ENCODE data around the gene ST6GALNAC3. TPM values are rescaled to one million over a fixed set of nuclear protein-coding genes. Genes with fewer than 3 reads are reported as not detected.
"Not testable (repeated sequence)": the region's sequence is repeated elsewhere in the genome, so short reads cannot be mapped to it uniquely, and the experiment has no call there.

The ST6GALNAC3 gene
- polyA plus RNA-seq, 1 experiment, result 0.05 TPM

DNA sequence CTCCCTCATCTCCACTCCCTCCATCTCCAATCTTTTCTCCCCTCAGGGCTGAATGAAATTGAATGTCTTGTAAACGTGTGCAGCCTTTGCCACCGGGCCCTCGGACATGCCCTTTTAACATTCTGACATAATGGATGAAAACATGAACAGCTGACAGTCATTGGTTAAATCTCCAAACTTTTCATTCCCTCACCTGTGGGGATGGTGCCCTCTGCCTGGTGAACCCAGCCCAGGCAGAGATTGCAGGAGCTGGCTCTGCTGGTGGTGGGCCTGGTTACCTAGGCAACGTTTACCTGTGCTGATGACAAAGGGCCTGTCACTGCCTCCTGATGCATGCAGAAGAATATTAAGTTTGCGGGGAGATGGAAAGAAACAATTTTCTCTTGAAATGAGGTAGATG lies 21.3 kb downstream of the ST6GALNAC3 start:
- TF ChIP-seq, protein P1, sequence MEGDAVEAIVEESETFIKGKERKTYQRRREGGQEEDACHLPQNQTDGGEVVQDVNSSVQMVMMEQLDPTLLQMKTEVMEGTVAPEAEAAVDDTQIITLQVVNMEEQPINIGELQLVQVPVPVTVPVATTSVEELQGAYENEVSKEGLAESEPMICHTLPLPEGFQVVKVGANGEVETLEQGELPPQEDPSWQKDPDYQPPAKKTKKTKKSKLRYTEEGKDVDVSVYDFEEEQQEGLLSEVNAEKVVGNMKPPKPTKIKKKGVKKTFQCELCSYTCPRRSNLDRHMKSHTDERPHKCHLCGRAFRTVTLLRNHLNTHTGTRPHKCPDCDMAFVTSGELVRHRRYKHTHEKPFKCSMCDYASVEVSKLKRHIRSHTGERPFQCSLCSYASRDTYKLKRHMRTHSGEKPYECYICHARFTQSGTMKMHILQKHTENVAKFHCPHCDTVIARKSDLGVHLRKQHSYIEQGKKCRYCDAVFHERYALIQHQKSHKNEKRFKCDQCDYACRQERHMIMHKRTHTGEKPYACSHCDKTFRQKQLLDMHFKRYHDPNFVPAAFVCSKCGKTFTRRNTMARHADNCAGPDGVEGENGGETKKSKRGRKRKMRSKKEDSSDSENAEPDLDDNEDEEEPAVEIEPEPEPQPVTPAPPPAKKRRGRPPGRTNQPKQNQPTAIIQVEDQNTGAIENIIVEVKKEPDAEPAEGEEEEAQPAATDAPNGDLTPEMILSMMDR (IDR thresholded peaks at IDR 0.05; ENCODE audit: insufficient read depth, low read depth, low read length), result no peak
- H3K27me3 ChIP-seq (ENCODE audit: control insufficient read depth, insufficient read depth, low read length), result no peaks in the 10 kb centered on the region
- no peak for DNase-seq (ENCODE audit: low read depth)
- H3K4me3 ChIP-seq (ENCODE audit: low read depth, low read length), result no peak overlapping the region
- CTCF ChIA-PET, result interaction anchor here (0.6 to 0.7 kb wide), 2 partner anchors 650 to 664 kb away, joined by 3 read pairs; no protein-coding TSS in a partner anchor
- H3K36me3 ChIP-seq (ENCODE audit: control insufficient read depth, insufficient read depth, low read length), result no peaks in the 10 kb centered on the region
- POLR2A ChIA-PET, result no interaction called here

DNA sequence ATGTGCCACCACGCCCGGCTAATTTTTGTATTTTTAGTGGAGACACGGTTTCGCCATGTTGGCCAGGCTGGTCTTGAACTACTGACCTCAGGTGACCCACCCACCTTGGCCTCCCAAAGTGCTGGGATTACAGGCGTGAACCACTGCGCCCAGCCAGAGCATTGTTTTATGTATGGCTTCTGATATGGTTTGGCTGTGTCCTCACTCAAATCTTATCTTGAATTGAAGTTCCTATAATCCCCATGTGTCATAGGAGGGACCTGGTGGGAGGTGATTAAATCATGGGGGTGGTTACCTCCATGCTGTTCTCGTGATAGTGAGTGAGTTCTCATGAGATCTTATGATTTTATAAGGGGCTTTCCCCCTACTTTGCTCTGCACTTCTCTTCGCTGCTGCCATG lies 22.5 kb downstream of the ST6GALNAC3 start:
- POLR2A ChIA-PET; CTCF ChIA-PET; H3K4me3 ChIP-seq (ENCODE audit: low read depth, low read length); H3K27me3 ChIP-seq (ENCODE audit: control insufficient read depth, insufficient read depth, low read length); H3K36me3 ChIP-seq (ENCODE audit: control insufficient read depth, insufficient read depth, low read length); DNase-seq (ENCODE audit: low read depth): not testable (repeated sequence)

DNA sequence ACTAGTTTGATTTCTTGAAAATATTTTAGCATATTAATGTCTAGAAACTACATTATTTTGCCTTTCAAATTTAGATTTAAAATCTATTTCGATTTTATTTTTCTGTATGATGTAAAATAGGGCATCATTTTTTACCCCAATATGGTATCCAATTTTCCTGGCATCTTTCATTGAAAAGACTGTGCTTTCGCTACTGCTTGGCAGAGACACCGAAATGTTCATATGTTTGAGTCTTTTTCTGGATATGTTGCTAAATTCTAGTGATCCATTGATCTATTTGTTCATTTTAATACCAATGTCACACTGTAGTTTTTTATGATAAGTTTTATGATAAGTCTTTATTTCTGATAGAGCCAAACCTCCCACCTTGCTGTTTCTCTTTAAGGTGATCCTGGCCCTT lies 24.3 kb downstream of the ST6GALNAC3 start:
- ChIA-PET CTCF (no interaction called here), POLR2A (no interaction called here)
- Histone ChIP-seq H3K36me3 (ENCODE audit: control insufficient read depth, insufficient read depth, low read length) (no peaks in the 10 kb centered on the region), H3K27me3 (ENCODE audit: control insufficient read depth, insufficient read depth, low read length) (no peaks in the 10 kb centered on the region), H3K4me3 (ENCODE audit: low read depth, low read length) (no peak overlapping the region)
- TF ChIP-seq, protein P1 (IDR thresholded peaks at IDR 0.05; ENCODE audit: insufficient read depth, low read depth, low read length), result no peak
- DNase-seq (ENCODE audit: low read depth), result no peak

- ChIA-PET POLR2A (no interaction called here), CTCF (no interaction called here)
- no peaks in the 10 kb centered on the region for H3K27me3 ChIP-seq (ENCODE audit: control insufficient read depth, insufficient read depth, low read length)
- H3K4me3 ChIP-seq (ENCODE audit: low read depth, low read length), result no peak overlapping the region
- DNase-seq (ENCODE audit: low read depth), result no peak
- TF ChIP-seq, protein P1 (IDR thresholded peaks at IDR 0.05; ENCODE audit: insufficient read depth, low read depth, low read length), result no peak
- no peaks in the 10 kb centered on the region for H3K36me3 ChIP-seq (ENCODE audit: control insufficient read depth, insufficient read depth, low read length)
These were observed 27.0 kb downstream of the ST6GALNAC3 start for GRCh38 chr1:76101548-76101947.

GRCh38 chr1:76102046-76102445 lies 27.5 kb downstream of the ST6GALNAC3 start:
- POLR2A ChIA-PET, result no interaction called here
- Histone ChIP-seq H3K4me3 (ENCODE audit: low read depth, low read length) (no peak overlapping the region), H3K36me3 (ENCODE audit: control insufficient read depth, insufficient read depth, low read length) (no peaks in the 10 kb centered on the region), H3K27me3 (ENCODE audit: control insufficient read depth, insufficient read depth, low read length) (no peaks in the 10 kb centered on the region)
- TF ChIP-seq, protein P1 (IDR thresholded peaks at IDR 0.05; ENCODE audit: insufficient read depth, low read depth, low read length), result no peak
- no peak for DNase-seq (ENCODE audit: low read depth)
- CTCF ChIA-PET, result no interaction called here

DNA sequence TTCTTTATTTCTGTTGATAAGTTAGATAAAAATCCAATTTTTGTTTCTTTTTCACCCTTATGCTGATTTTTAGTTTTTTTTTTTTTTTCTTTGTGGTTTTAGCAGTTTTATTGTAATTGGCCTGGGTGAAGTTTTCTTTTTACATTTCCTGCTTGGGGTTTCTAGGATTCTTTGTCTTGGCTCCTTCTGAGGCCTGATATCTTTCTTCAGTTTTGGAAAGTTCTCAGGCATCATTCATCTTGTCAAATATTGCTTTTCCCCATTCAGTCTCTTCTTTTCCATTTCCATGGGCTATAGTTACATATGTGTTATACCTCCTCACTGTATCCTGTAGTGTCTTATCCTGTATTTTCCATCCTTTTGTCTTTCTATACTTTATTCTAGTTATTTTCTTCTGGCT lies 28.5 kb downstream of the ST6GALNAC3 start:
- CTCF ChIA-PET, result no interaction called here

More for the DNA sequence above, 28.5 kb downstream of the ST6GALNAC3 start:
- no peak overlapping the region for H3K4me3 ChIP-seq (ENCODE audit: low read depth, low read length)
- no peaks in the 10 kb centered on the region for H3K36me3 ChIP-seq (ENCODE audit: control insufficient read depth, insufficient read depth, low read length)
- POLR2A ChIA-PET, result no interaction called here
- no peaks in the 10 kb centered on the region for H3K27me3 ChIP-seq (ENCODE audit: control insufficient read depth, insufficient read depth, low read length)
- DNase-seq (ENCODE audit: low read depth), result no peak
- TF ChIP-seq, protein P1 (IDR thresholded peaks at IDR 0.05; ENCODE audit: insufficient read depth, low read depth, low read length), result no peak
